Measurements from ENCODE around the gene GRIP2.

The GRIP2 gene

DNA sequence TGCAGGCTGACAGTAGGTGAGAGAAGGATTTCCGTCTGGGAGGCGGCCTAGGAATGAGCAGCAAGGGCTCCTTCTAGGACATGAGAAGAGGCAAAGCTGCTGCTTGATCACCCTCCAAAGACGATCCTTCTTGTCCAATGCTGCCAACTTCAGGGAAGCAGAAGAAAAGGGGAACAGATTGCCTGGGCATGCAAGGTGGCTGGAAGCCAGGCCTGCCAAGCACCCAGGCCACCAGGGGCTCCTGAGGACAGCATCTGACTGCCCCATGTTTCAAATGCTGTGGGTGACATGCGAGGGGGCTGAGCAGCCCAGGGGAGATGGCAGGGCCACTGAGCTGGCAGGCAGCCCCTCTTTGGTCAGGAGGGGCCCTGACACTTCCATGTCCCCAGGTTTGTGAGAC lies 3.3 kb upstream of the GRIP2 start:
- DNase-seq (ENCODE audit: low spot score), result no peak
- in situ Hi-C loops (cut with MboI; ENCODE audit: low sequenced_read_pairs, unreplicated experiment), result no loop called here
- TF ChIP-seq, protein P1, sequence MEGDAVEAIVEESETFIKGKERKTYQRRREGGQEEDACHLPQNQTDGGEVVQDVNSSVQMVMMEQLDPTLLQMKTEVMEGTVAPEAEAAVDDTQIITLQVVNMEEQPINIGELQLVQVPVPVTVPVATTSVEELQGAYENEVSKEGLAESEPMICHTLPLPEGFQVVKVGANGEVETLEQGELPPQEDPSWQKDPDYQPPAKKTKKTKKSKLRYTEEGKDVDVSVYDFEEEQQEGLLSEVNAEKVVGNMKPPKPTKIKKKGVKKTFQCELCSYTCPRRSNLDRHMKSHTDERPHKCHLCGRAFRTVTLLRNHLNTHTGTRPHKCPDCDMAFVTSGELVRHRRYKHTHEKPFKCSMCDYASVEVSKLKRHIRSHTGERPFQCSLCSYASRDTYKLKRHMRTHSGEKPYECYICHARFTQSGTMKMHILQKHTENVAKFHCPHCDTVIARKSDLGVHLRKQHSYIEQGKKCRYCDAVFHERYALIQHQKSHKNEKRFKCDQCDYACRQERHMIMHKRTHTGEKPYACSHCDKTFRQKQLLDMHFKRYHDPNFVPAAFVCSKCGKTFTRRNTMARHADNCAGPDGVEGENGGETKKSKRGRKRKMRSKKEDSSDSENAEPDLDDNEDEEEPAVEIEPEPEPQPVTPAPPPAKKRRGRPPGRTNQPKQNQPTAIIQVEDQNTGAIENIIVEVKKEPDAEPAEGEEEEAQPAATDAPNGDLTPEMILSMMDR (IDR thresholded peaks at IDR 0.05; ENCODE audit: borderline replicate concordance, control extremely low read depth, extremely low read depth, insufficient read depth, missing control alignments), result no peak

DNA sequence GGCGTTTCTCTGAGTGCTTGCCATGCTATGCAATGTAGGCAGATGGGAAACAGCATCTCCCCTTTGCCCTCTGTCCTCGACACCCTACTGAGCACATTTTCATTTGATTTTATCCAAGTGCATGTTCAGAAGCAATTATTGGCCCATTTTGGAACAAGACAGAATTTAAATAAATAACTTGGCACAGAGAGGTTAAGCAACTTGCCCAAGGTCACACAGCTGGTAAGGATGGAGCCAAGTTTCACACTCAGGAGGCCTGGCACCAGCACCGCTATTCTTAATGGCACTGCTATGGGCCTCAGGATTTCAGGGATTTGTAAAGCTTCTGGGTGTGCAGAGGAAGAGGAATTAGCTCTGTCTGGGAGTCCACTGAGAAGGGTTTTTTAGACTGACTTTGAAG lies 2.5 kb upstream of the GRIP2 start:
- in situ Hi-C loops (cut with MboI; ENCODE audit: low sequenced_read_pairs, unreplicated experiment), result no loop called here
- TF ChIP-seq, protein P1 (IDR thresholded peaks at IDR 0.05; ENCODE audit: borderline replicate concordance, control extremely low read depth, extremely low read depth, insufficient read depth, missing control alignments), result no peak
- DNase-seq (ENCODE audit: low spot score), result no peak

DNA sequence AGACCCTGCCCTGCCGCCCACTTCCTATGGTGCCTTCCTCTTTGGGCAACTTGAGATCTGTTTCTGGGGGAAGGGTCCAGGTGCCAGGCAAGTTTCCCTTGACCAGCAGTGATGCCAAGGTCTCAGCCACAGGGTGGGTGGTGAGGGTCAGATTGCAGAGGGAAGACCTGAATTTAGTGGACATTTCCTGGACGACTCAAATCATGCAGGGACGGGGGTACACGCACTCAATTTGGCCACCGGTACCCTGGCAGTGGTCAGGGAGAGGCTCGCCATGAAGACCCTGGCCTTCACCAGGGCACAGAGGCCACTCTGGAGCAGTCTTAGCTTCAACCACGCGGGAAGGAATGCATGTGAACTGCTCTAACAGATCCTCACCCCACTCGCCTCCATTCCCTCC lies 1.5 kb upstream of the GRIP2 start:
- TF ChIP-seq, protein P1 (IDR thresholded peaks at IDR 0.05; ENCODE audit: borderline replicate concordance, control extremely low read depth, extremely low read depth, insufficient read depth, missing control alignments), result no peak
- no peak for DNase-seq (ENCODE audit: low spot score)
- in situ Hi-C loops (cut with MboI; ENCODE audit: low sequenced_read_pairs, unreplicated experiment), result no loop called here

DNA sequence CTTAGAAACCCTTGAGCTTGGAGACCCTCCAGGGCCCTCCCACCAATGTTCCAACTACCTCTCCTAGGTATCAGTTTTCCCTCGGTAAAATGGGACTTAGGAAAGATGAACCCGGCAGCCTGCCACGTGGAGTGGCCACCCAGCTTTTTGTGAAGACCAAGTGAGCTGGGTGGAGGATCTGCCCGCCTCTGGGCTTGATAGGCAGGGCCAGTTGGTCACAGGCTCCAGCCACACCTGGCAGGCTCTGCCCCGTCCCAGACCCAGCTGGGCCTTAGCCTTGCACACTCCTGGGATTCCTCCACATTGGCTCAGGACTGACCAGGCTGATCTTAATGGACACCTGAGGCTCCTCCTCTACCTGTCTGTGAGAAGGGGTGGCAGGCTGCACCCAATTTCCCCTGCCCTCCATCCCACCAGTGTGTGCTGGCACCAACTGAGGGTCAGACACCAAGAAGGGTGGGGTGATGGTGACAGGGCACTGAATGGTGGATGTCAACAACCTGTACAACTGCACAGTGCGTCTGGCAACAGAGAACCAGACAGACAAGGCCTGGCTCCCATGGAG lies 761 bp upstream of the GRIP2 start:
- in situ Hi-C loops (cut with MboI; ENCODE audit: low sequenced_read_pairs, unreplicated experiment), result no loop called here
- TF ChIP-seq, protein P1 (IDR thresholded peaks at IDR 0.05; ENCODE audit: borderline replicate concordance, control extremely low read depth, extremely low read depth, insufficient read depth, missing control alignments), result no peak

DNA sequence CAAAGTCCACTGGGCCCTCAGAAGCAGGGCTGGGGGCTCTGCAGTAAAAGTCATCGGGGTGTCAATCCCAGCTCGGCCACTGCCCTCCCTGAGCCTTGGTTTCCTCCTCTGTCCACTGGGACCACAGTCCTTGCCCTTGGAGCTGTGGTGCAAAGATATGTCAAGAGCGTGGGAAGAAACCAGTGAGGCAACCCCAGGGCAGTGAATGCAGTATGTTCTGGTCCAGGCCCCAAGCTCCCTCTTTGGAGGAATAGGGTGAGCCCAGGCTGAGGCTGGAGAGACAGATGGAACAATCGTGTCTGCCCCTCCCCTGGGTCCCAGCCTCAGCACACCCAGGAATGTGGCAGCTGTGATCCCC lies 779 bp downstream of the GRIP2 start:
- in situ Hi-C loops (cut with MboI; ENCODE audit: low sequenced_read_pairs, unreplicated experiment), result no loop called here
- TF ChIP-seq, protein P1 (IDR thresholded peaks at IDR 0.05; ENCODE audit: borderline replicate concordance, control extremely low read depth, extremely low read depth, insufficient read depth, missing control alignments), result no peak
- no peak for DNase-seq (ENCODE audit: low spot score)

More for the DNA sequence above, 761 bp upstream of the GRIP2 start:
- no peak for DNase-seq (ENCODE audit: low spot score)

DNA sequence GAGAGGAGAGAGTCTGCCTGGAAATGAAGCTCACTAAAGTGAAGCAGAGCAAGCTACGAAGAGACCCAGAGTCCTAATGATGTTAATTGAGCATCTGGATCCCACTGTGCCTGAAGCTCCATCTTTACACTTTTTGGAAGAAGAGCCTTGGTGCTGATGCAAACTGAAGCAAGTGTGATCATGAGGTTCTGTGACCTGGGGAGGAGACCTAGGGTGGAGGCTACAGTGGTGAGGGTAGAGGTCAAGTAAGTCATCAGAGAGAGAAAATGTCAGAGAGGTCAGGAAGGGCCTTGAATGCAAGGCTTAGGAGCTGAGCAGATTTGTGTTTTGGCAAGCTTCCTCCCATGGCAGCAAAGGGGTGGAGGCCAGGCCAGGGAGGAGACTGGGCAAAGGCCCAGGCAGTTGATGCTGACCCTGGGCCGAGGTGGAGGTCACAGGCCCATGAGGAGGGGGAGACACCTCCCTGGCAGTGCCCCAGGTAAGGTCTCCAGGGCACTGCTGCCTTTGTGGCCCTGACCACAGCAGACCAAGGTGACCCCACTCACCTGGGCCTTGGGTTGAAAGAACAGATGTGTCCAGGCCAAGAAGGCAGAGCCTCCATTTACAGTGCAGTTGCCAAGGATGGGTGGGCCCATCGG lies 1.6 kb downstream of the GRIP2 start:
- DNase-seq (ENCODE audit: low spot score), result no peak
- TF ChIP-seq, protein P1 (IDR thresholded peaks at IDR 0.05; ENCODE audit: borderline replicate concordance, control extremely low read depth, extremely low read depth, insufficient read depth, missing control alignments), result no peak
- in situ Hi-C loops (cut with MboI; ENCODE audit: low sequenced_read_pairs, unreplicated experiment), result no loop called here

Measured in GM13976 (cell line).